GM19438 (cell line): Measurements from ENCODE around the gene COL21A1.

ENCODE experiments used
- ATAC-seq: cut with Tn5 transposase; IDR thresholded peaks from one replicate; pipeline ENCODE4 v1.9.1; 2021; ENCODE audit warnings: low read depth; ENCODE audit not compliant: unreplicated experiment

The COL21A1 gene

DNA sequence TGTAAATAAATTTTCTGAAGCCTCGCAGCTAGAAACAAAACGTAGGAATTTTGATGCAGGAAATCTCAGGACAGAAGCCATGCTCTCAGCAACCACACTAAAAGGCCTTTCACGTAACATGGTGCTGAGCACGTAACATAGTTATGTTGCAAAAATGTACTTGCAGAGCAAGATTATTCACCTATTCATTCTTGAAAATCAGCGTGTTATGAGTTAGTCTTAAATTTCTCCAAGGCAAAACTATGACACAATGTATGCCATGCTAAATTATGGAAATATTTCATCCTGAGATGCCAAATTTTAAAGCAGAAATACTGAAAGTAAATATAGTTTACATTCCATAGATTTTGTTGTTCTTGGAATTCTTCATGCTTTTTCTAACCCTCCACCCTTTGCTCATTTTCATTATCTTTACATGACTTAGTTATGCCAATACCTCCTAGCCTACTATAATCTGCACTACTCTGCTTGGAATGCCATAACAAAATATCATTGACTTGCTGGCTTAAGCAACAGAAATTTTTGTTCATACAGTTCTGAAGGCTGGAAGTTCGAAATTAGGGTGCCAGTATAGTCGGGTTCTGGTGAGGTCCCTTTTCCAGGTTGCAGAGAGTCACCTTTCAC, 192.2 kb downstream of the COL21A1 start:
- ATAC-seq, result no peak

DNA sequence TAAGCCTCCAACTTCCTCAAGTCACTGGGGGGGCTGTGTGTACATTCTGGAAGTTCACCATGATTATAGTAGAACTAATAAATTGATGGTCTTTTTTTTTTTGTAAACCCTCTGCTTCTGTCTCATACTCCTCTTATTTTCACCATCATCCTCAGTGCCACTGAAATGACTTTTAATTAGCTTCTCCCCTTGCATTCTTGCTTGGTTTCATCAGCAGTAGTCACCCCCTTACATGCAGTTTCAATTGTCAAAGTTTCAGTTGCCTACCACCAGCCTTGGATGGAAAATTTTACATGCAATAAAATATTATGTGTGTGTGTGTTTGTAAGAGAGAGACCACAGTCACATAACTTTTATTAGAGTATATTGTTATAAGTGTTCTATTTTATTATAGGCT, 196.2 kb downstream of the COL21A1 start:
- ATAC-seq, result no peak

DNA sequence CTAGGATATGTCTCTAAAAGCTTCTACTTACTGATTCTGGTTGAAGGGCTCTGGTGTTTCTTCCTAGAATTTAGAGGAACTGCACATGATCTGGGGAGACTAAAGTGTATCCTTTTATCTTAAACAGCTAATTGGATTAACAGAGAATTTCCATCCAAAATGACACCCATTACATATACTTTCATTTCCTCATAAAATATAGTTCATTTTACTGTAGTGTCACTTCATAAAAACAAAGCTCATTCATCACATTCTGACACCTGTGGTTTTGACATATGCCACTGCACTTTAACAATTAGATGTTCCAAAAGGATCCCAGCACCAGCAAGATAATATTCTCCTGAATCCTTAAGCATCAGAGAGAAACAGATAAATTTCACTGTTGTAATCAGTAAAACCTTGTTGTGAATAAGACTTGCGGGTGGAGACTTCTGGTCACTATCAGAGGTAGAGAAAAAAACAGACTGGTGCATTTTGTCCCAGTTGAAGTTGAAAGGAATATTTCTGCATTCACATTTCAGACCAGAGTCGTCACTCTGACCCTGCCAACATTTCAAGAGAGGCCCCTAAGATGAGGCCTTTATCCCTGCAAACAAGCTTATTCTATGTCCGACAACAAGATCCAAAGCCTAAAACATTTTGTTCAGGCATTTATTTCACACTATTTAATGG, 196.7 kb downstream of the COL21A1 start:
- ATAC-seq, result no peak

DNA sequence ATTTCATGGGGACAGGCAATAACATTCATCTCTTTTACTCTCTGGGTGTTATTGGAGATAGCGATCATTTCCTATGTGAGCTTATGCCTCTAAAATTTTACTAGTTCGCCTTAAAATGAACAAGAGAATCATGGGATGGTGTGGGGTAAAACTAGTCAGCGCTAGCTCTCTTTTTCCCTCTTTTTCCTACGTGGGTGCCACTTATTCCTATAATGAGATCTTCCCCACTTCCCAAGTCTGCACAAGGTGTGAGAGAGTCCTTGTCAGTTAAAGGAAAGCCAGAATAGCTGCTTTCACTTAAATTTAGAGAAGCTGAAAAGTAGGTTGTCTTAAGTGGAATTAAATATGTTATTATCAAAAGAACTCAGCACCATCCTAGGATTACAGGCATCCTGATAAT, 198.8 kb downstream of the COL21A1 start:
- no peak for ATAC-seq

DNA sequence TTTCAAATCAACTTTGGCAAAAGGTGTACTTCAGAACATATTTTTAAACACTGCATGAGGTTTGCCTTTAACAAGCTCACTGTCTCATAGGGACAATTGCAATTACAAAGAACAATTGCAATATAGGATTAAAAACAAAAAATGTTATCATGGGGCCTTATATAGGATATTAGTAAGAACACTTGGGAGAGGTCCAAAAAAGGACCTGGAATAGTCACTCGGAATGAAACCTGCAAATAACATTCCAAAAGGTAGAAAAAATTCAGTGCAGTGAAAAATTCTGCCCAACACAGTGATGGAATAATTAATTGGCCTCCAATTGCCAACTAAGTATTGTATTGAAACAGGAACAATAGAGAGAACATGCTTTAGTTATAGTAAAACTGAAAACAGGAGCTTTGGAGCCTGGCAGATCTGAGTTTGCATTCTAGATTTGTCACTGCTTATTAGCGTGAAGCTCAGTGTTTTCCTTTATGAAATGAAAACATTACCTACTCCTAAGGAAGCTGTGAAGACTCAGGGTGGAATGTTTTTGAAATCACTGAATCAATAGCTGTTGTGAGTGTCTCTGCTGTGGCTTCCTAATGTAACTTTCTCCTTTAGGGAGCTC, 199.3 kb downstream of the COL21A1 start:
- no peak for ATAC-seq

DNA sequence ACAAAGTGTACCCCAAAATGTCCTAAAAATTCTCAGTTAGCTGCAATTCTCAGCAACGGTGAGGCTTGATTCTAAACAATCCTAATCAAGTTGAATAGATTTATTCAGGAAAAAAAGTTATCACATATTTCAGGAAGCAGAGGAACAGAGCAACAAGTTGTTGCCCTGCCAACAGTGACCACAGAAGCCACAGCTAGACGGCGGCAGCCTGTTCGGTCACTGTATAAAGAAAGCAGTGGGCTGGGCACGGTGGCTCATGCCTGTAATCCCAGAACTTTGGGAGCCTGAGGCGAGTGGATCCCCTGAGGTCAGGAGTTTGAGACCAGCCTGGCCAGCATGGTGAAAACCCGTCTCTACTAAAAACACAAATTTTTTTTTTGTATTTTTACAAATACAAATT, 200.8 kb downstream of the COL21A1 start:
- no peak for ATAC-seq

DNA sequence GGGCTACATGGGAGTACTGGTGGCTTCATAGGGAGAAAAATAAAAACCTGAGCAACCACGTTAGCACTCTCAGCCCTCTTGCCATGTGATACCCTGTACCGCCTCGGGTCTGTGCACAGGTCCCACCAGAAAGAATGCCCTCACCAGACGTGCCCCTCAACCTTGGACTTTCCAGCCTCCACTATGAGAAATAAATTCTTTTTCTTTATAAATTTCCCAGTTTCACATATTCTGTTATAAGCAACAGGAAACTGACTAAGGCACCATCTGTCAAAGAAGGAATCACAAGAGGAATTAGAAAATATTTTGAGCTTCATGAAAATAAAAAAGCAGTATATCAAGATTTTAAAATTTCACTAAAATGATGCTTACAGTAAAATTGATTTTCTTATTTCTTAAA, 203.6 kb downstream of the COL21A1 start:
- ATAC-seq, result no peak

DNA sequence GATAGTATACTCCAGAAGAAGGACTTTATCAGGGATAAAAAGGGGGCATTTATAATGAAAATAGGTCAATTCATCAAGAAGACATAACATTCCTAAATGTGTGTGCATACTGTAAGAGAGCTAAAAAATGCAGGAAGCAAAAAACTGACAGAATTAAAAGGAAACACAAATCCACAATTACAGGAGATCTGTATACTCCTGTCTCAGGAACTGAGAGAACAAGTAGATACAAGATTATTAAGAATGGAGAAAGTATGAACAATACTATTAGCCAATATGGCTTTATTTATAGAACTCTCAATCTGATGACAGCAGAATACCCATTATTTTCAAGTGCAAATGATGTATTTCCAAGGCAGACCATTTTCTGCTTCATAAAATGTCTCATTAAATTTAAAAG, 204.3 kb downstream of the COL21A1 start:
- ATAC-seq, result no peak

DNA sequence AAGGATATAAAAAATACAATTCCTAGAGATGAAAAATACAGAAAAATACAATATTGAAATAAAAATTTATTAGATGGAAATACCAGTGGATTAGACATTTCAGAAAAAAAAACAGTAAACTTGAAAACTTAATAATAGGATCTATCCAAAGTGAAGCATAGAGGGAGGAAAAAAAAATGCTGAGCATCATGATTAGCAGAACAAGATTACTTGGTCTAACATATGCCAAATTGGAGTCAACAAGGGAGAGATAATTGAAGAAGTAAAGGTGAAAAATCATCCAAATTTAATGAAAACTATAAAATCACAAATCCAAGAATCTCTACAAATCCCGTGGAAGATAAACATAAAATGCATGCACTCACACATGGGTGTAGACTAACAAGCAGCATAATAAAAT, 205.8 kb downstream of the COL21A1 start:
- ATAC-seq, result no peak

DNA sequence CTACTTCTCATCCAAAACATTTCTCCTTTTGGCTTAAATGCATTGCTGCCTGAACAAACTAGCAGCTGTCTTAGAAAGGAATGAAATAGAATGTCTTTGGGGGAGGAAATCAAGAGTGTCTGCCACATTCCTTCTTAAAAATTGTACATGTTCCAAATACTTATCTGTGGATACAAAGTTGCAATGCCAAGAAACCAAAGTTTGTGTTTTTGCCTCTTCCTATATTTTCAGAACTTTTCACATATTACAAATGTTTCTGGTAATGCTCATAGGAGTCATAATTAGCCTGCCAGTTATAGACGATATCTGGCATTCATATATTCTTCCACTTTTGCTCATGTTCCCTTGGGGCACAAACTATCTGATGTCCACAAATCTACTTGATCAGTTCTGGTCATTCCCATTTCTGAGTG, 206.5 kb downstream of the COL21A1 start:
- no peak for ATAC-seq

DNA sequence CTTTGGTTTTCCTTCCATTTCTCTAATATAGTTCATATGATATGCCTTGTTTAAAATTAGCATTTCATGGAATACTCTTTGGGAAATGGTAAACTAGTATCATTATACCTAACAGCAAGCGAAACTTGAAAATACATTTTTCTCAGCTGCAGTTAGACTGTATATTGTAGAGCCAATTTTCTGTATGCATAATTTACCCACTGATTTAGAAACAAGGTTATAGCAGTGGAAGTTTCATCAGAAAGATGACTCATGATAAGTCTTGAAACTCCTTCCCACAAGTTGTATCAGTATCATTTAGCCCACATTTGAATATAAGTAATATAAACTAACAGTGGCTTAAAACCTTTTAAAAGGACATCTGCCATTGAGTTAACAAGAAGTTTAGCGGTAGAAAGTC, 207.2 kb downstream of the COL21A1 start:
- ATAC-seq, result no peak

DNA sequence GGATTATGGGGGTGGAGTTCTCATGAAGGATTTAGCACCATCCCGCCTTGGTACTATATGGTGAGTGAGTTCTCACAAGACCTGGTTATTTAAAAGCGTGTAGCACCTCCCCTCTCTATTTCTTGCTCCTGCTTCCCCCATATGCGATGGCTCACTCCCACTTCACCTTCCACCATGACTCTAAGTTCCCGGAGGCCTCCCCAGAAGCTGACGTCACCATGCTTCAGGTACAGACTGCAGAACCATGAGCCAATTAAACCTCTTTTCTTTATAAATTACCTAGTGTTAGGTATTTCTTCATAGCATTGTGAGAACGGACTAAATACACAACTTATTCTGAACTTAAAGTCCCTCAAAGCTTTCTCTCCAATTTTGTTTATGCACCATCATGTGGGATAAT, 208.6 kb downstream of the COL21A1 start:
- ATAC-seq, result no peak

DNA sequence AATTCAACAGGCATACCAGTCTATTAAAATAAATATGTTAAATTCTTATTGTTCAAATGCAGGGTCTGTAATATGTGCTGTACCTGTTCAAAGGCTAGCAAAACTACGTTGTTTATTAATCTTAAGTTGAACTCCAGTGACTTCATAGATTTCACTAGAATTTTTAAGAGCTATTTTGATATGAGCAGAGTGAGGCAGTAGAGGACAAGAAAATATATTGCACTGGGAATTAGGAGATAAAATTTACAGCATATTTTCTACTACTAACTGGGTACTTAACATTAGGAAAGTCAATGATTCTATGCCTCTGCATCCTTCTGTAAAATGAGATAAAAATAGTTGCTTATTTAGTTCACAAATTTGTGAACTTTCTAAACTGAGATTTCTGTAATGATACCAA, 209.8 kb downstream of the COL21A1 start:
- ATAC-seq, result no peak

DNA sequence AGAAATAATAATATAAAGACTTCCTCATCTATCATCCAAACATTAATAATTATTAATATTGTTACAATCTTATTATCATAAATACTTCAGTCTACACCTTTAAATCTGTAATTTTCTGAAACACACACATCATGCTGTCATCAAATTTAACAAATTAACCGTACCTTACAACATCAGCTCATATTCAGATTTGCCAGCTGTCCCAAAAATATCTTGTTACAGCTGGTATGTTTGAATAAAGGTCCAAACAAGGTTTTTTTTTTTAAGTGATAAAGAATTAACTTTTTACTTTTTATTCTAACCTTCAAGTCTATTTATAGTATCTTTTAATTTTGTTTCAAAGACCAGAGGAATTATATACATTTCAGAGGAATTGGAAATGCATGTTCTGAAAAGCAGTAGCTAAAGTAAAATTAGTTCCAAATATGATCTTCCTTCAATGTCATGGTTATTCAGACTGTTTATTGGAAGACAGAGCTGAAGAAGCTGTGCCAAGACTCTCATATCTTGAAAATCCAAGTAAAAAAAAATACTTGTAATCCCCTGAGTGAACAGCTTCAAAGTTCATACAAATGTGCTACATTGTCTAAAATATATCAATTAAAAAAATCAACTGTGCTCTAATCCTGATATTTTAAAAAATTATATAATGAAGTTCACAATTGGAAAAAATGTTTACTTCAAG, 210.3 kb downstream of the COL21A1 start:
- no peak for ATAC-seq

DNA sequence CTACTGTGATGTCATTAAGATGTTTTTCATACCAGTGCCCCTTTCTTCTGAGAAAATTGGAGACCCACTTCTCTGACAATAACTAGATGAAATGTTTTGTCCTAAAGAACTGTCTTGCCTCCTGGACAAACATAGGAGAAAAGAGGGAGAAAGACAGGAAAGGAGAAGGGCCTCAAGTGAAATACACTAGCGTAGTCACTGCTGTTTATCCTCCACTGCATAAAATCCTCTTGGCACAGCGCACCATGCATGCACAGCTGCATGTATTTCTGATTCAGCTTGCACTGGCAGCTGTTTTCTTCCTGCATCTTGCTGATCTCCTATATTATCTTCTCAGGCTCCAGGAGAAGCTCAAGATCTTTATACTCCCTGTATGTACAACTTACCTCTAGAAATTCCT, 214.0 kb downstream of the COL21A1 start:
- no peak for ATAC-seq

DNA sequence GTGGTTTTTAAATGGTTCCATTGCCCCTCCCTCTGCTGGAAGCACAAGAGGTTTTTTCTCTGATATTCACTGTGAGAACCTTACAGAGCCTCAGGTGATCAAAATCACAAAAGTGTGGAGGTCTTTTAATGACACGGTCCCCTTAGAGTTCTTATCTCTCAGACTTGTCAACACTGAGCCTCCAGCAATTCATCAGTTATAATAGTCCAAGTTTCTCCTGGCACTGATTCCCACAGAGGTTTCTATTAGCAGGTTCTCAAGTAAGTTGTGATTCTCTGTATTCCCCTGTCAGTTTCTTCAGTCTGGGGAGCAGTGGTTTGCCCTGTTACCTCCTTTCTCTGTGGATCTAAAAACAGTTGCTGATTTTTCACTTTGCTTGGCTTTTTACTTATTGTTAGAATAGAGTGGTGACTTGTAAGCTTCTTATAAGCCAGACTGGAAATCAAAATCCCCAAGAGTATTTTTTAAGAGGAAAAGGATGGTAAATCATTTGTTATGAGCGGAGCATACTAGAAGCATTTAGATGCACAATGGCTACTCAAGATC, 214.6 kb downstream of the COL21A1 start:
- no peak for ATAC-seq

DNA sequence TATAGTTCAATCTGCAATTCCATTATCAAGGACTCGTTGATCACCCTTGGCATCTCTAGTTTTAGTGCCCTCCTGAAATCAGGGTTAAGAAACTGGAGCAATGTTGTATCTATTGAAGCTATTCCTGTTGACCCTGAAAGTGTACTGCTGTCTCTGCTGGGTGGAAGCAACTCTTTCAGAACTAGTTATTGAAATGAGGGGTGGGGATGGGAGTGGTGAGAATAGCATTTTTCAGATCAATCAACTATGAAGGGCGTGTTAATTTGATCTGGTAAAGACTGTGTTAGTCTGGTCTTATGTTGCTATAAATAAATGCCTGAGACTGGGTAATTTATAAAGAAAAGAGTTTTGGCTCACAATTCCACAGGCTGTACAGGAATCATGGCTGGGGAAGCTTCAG, 219.5 kb downstream of the COL21A1 start:
- no peak for ATAC-seq

DNA sequence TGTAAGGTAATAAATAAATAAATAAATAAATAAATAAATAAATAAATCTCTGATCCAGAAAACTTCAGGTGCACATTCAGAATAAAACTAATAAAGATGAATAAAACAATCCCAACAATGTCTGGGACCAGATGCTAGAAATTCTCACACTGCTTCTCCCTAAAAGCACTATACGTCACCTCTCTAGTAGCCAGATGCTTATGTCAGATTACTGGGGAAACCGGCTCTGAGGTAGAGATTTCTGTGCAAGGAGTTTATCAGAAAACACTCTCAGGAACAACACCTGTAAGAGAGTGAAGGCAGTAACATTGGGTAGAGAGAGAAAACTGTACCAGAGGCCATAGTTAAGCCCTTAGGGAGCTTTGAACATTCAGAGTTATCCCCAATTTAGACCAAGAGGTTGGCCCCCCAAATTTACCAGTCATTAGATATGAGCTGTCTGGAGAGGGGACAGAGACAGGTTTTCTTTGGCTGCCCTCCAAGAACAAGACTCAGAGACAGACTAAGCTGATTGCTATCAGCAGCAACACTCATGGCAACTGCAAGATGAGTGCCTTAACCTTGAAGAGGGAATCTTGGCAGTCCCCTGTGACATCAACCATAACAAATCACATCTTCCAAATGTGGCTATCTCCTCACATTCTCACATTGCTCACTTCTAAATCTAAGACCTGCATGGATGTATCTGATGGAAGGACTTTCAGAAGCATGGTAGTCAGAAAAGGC, 220.8 kb downstream of the COL21A1 start:
- ATAC-seq, result no peak

DNA sequence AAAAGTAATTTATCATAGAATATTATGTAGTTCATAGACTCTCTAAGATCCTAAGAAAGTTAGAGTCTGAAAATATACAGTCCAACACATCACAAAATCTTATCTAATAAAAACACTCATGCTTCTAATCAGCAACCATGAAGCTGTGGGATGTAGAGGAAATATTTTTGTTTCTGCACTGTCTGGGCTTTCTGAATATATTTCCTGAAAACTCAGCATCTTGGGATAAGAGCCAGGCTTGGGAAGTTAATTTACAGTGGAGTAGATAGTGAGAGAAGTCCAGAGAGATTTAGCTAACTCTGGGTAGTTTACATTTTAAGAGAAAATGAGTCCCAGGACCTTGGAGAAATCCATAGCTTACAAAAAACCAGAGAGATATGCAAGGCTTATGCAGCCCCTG, 221.6 kb downstream of the COL21A1 start:
- ATAC-seq, result no peak

DNA sequence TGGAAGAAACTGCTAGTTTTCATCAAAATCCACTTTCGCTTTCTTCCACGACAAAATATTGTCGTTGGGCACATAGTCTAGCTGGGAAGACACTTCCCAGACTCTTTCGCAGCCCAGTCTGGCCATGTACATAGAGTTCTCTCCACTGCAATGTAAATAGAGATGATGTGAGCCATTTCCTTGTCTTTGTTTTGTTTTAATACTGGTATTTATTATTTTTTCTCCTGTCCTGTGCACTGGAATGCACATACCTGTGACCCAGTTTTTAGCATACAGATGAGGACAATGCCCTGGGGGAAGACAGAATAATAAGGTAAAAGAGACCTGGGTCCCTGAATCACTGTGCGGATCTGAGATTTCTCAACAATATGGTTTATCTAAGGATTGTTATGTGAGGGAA, 222.4 kb downstream of the COL21A1 start:
- ATAC-seq, result no peak

DNA sequence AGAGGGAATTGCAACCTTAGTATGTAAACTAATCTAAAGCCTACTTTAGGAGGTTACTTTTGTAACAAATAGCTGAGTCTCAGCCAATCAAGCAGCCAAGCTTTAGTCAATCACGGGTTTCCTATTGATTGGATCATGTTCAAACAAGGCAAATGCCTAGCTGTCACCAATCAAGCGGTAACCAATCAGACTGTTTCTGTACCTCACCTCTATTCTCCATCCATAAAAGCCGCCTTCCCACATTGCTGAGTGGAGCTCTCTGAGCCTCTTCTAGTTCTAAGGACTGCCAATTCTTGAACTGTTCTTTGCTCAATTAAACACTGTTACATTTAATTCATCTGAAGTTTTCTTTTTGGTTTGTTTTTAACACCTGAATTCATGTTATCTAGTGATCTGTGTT, 223.6 kb downstream of the COL21A1 start:
- no peak for ATAC-seq
